IMR-90 (cell line): ENCODE measurements around the gene PTPRCAP. TPM values are rescaled to one million over a fixed set of nuclear protein-coding genes. Genes with fewer than 3 reads are reported as not detected.

Experiments used
- ATAC-seq: fragments of 200-7000 bp; cut with Tn5 transposase; 2 replicates; pipeline ENCODE4 v1.9.1; 2020; ENCODE audit warnings: low read depth, mild to moderate bottlenecking, moderate library complexity
- BruUV-seq: library from RNA; stranded (reverse); fragments of 400-500 nt; replicated peaks from 2 replicates; lab custom pipeline; 2021; lab: Mats Ljungman, UMichigan
- CTCF ChIA-PET: fragments of 300-600 bp; formaldehyde crosslinking; extraction: SDS; loops from one replicate; lab custom pipeline; 2021; ENCODE audit warnings: antibody characterized with exemption; lab: Yijun Ruan, JAX
- POLR2A ChIA-PET: fragments of 300-600 bp; sonication (Branson Sonifier 250); formaldehyde crosslinking; loops from one replicate; lab custom pipeline; 2022; ENCODE audit warnings: antibody characterized with exemption; ENCODE audit not compliant: unreplicated experiment; lab: Charles Lee
- DNase-seq: peaks from one replicate; pipeline ENCODE4 v3.0.0; 2013
- H2AFZ ChIP-seq: replicated peaks from 2 replicates; pipeline ENCODE3; 2013; ENCODE audit warnings: low read length, mild to moderate bottlenecking; ENCODE audit not compliant: poor library complexity
- H2AK5ac ChIP-seq: 2 replicates; pipeline ENCODE4 v1.6.1; 2013; ENCODE audit warnings: low read depth, low read length, inconsistent platforms
- H2AK9ac ChIP-seq: replicated peaks from 2 replicates; pipeline ENCODE3; 2013; ENCODE audit warnings: mild to moderate bottlenecking, low read depth, low read length, moderate library complexity; ENCODE audit not compliant: poor library complexity
- H2BK120ac ChIP-seq: 2 replicates; pipeline ENCODE4 v1.6.1; 2013; ENCODE audit warnings: low read depth, low read length, inconsistent platforms
- H2BK15ac ChIP-seq: 3 replicates; pipeline ENCODE4 v1.6.1; 2013; ENCODE audit warnings: low read depth, low read length, inconsistent platforms
- H2BK20ac ChIP-seq: 2 replicates; pipeline ENCODE4 v1.6.1; 2013; ENCODE audit warnings: low read depth, mild to moderate bottlenecking, inconsistent platforms, low read length, moderate library complexity
- H2BK5ac ChIP-seq: 2 replicates; pipeline ENCODE4 v1.6.1; 2013; ENCODE audit warnings: mild to moderate bottlenecking, low read depth, low read length, inconsistent platforms; ENCODE audit not compliant: poor library complexity, severe bottlenecking
- H3K14ac ChIP-seq: replicated peaks from 2 replicates; pipeline ENCODE4 v1.6.1; 2013; ENCODE audit warnings: low read depth, low read length, inconsistent platforms
- H3K18ac ChIP-seq: 2 replicates; pipeline ENCODE4 v1.6.1; 2013; ENCODE audit warnings: low read depth, low read length, control low read depth
- H3K23ac ChIP-seq: 2 replicates; pipeline ENCODE4 v1.6.1; 2013; ENCODE audit warnings: low read depth, low read length, inconsistent platforms
- H3K27ac ChIP-seq: 2 replicates; pipeline ENCODE4 v1.5.1; 2013; ENCODE audit warnings: mild to moderate bottlenecking, control low read depth, low read length; ENCODE audit not compliant: insufficient read depth
- H3K27me3 ChIP-seq: 2 replicates; pipeline ENCODE4 v1.6.1; 2013; ENCODE audit warnings: low read length; ENCODE audit not compliant: control insufficient read depth, insufficient read depth
- H3K36me3 ChIP-seq: 2 replicates; pipeline ENCODE4 v1.6.1; 2013; ENCODE audit warnings: low read length, mixed read lengths; ENCODE audit not compliant: control insufficient read depth, insufficient read depth
- H3K4ac ChIP-seq: 2 replicates; pipeline ENCODE4 v1.6.1; 2013; ENCODE audit warnings: low read depth, low read length, inconsistent platforms
- H3K4me1 ChIP-seq: 2 replicates; pipeline ENCODE4 v1.6.1; 2013; ENCODE audit warnings: low read length, mixed read lengths; ENCODE audit not compliant: control insufficient read depth, insufficient read depth
- H3K4me2 ChIP-seq: 2 replicates; pipeline ENCODE4 v1.6.1; 2013; ENCODE audit warnings: low read depth, mild to moderate bottlenecking, control low read depth, low read length, moderate library complexity
- H3K4me3 ChIP-seq: 2 replicates; pipeline ENCODE4 v1.5.1; 2013; ENCODE audit warnings: low read depth, mild to moderate bottlenecking, control low read depth, low read length, moderate library complexity; ENCODE audit not compliant: insufficient read depth
- H3K56ac ChIP-seq: 2 replicates; pipeline ENCODE4 v1.6.1; 2013; ENCODE audit warnings: low read length, inconsistent platforms; ENCODE audit not compliant: insufficient read depth; ENCODE audit errors: extremely low read depth
- H3K79me1 ChIP-seq, 2 experiments: 2 replicates each; pipeline ENCODE4 v1.6.1; 2013; ENCODE audit warnings: low read length in 2 of 2, inconsistent platforms in 1 of 2, low read depth in 1 of 2
- H3K9ac ChIP-seq: 2 replicates; pipeline ENCODE4 v1.6.1; 2013; ENCODE audit warnings: low read depth, low read length, control low read depth
- H3K9me1 ChIP-seq: 2 replicates; pipeline ENCODE4 v1.6.1; 2013; ENCODE audit warnings: low read length, inconsistent platforms; ENCODE audit not compliant: insufficient read depth
- H3K9me3 ChIP-seq: 2 replicates; pipeline ENCODE4 v1.6.1; 2013; ENCODE audit warnings: low read length; ENCODE audit not compliant: control insufficient read depth, insufficient read depth
- H4K20me1 ChIP-seq: 2 replicates; pipeline ENCODE4 v1.6.1; 2013; ENCODE audit warnings: low read length, inconsistent platforms; ENCODE audit not compliant: insufficient read depth
- H4K5ac ChIP-seq: 2 replicates; pipeline ENCODE4 v1.6.1; 2013; ENCODE audit warnings: mild to moderate bottlenecking, low read depth, low read length, control low read depth
- H4K8ac ChIP-seq, 2 experiments: 2 replicates each; pipeline ENCODE4 v1.6.1; 2013; ENCODE audit warnings: low read depth in 2 of 2, low read length in 2 of 2, control low read depth in 1 of 2, inconsistent platforms in 1 of 2
- H4K91ac ChIP-seq: 2 replicates; pipeline ENCODE4 v1.6.1; 2013; ENCODE audit warnings: low read depth, low read length, inconsistent platforms; ENCODE audit not compliant: insufficient read depth
- CEBPB ChIP-seq: IDR thresholded peaks from 2 replicates; pipeline ENCODE4 v1.6.1; 2012; ENCODE audit warnings: low read depth, low read length, improper control_type of control experiment
- MAFK ChIP-seq: IDR thresholded peaks from 2 replicates; pipeline ENCODE4 v1.6.1; 2012; ENCODE audit warnings: low read depth, low read length, improper control_type of control experiment
- MAZ ChIP-seq: IDR thresholded peaks from 2 replicates; pipeline ENCODE4 v1.6.1; 2012; ENCODE audit warnings: low read depth, mild to moderate bottlenecking, low read length, improper control_type of control experiment, moderate library complexity, borderline replicate concordance
- NFE2L2 ChIP-seq: fragments of 150-350 bp; IDR thresholded peaks from 2 replicates; pipeline ENCODE4 v1.6.1; 2016; ENCODE audit warnings: low read depth, mild to moderate bottlenecking, low read length
- WGBS, 2 experiments: methylation state at CpG; one replicate each; pipeline versions ENCODE4 v1.1.5 to v1.1.7; 2013; ENCODE audit warnings: missing lambda C conversion rate in 2 of 2; ENCODE audit not compliant: insufficient read length in 1 of 2; ENCODE audit errors: extremely low coverage in 2 of 2; 5-methylcytosine and 5-hydroxymethylcytosine counted together
- dilution Hi-C: fragments of 300-500 bp; cut with HindIII; formaldehyde crosslinking; loops from one replicate; pipeline ENCODE4 v1.14.3; 2018; ENCODE audit warnings: low sequenced_read_pairs; ENCODE audit not compliant: unreplicated experiment
- in situ Hi-C: fragments of 300-500 bp; cut with MboI; formaldehyde crosslinking; loops from 3 replicates; pipeline ENCODE4 v1.14.3; 2019; ENCODE audit warnings: low sequenced_read_pairs, inconsistent platforms, mixed read lengths
- intact Hi-C: fragments of 100-400 bp; cut with micrococcal nuclease; formaldehyde crosslinking; loops from 2 replicates; pipeline ENCODE4 v1.10.0; 2022
- polyA plus RNA-seq, 3 experiments: library from polyadenylated mRNA; depleted of rRNA; stranded (reverse); fragments of >200 nt; gene quantifications; 2 replicates each; pipeline ENCODE4 v1.2.3, GENCODE V29; 2012; ENCODE audit warnings: low replicate concordance in 1 of 3
- total RNA-seq: library from RNA; depleted of rRNA; stranded (reverse); fragments of >200 nt; gene quantifications from 2 replicates; pipeline ENCODE4 v1.2.3, GENCODE V29; 2012

The PTPRCAP gene
- total and polyA plus RNA-seq, 2 of the 4 experiments (the other 2 are of a cell fraction) = 0.24 TPM; not detected in 1

DNA sequence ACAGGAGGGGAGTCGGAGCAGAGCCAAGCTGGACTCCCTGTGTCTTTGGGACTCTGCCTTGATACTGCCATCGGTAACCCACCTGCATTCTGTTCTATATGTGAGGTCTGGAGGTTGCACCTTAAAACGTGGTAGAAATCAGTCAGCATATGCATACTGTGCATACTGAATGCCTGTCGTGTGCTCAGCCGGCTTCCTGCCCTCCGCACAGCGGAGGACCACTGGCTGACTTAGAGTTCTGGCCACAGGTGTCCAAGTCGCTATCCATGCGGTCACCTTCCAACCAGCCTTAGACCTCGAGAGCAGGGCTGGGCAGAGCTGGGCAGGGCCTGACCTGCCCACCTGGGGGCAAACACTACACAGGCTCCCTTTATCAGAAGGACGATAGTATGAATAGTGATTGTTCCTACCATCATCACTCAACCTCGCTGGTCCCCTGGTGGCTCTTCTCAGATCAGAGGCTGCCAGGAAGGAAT lies 29.8 kb downstream of the PTPRCAP start:
- ChIA-PET CTCF (no interaction called here), POLR2A (no interaction called here)
- H3K27ac ChIP-seq = no peak overlapping the region
- no peak overlapping the region for H2AFZ ChIP-seq
- intact Hi-C loops = no loop called here
- ATAC-seq (no peak), DNase-seq (no peak)
- H2BK5ac ChIP-seq = no peak overlapping the region
- H3K4me1 ChIP-seq = no peaks in the 10 kb centered on the region
- no peak overlapping the region for H2AK9ac ChIP-seq
- no peak overlapping the region for H2BK15ac ChIP-seq
- no peaks in the 10 kb centered on the region for H3K9me1 ChIP-seq
- no peak overlapping the region for H3K9ac ChIP-seq
- H3K27me3 ChIP-seq = peaks cover 47% of the 10 kb centered on the region
- no peak overlapping the region for H3K14ac ChIP-seq
- dilution Hi-C loops = no loop called here
- 68% methylated on average over 5 of the region's 12 CpGs; no CpG with 5 or more reads in 1 of the 2 experiments for WGBS, 2 experiments
- no peak overlapping the region for H3K18ac ChIP-seq
- H3K4ac ChIP-seq = no peak overlapping the region
- H2BK20ac ChIP-seq = no peak overlapping the region
- BruUV-seq = no TSS peak
- no peak overlapping the region for H2AK5ac ChIP-seq
- H3K4me3 ChIP-seq = no peak overlapping the region
- H3K4me2 ChIP-seq = no peak overlapping the region
- H3K56ac ChIP-seq = no peak overlapping the region
- H4K8ac ChIP-seq = no peak overlapping the region
- no peaks in the 10 kb centered on the region for H3K79me1 ChIP-seq
- H4K20me1 ChIP-seq = no peaks in the 10 kb centered on the region
- H3K23ac ChIP-seq = no peak overlapping the region
- H4K91ac ChIP-seq = no peak overlapping the region
- H4K5ac ChIP-seq = no peak overlapping the region
- TF ChIP-seq CEBPB (no peak), MAZ (no peak), MAFK (no peak), NFE2L2 (no peak)
- H3K36me3 ChIP-seq = no peaks in the 10 kb centered on the region
- in situ Hi-C loops = no loop called here
- no peak overlapping the region for H2BK120ac ChIP-seq
- no peaks in the 10 kb centered on the region for H3K9me3 ChIP-seq
